Measurements from ENCODE around the gene DYRK2.

- TF ChIP-seq, protein P1, sequence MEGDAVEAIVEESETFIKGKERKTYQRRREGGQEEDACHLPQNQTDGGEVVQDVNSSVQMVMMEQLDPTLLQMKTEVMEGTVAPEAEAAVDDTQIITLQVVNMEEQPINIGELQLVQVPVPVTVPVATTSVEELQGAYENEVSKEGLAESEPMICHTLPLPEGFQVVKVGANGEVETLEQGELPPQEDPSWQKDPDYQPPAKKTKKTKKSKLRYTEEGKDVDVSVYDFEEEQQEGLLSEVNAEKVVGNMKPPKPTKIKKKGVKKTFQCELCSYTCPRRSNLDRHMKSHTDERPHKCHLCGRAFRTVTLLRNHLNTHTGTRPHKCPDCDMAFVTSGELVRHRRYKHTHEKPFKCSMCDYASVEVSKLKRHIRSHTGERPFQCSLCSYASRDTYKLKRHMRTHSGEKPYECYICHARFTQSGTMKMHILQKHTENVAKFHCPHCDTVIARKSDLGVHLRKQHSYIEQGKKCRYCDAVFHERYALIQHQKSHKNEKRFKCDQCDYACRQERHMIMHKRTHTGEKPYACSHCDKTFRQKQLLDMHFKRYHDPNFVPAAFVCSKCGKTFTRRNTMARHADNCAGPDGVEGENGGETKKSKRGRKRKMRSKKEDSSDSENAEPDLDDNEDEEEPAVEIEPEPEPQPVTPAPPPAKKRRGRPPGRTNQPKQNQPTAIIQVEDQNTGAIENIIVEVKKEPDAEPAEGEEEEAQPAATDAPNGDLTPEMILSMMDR (IDR thresholded peaks at IDR 0.05 in 2 of 3, conservative IDR thresholded peaks at IDR 0.05 in 1 of 3; ENCODE audit: control insufficient read depth in 2 of 3, extremely low read depth in 1 of 3, insufficient read depth in 1 of 3, low read depth in 3 of 3, low read length in 3 of 3): no peak
- TF ChIP-seq PRDM15 (CRISPR knock-in tag; IDR thresholded peaks at IDR 0.05) (no peak), ESRRA (IDR thresholded peaks at IDR 0.05; ENCODE audit: low read length) (no peak), POLR2A (IDR thresholded peaks at IDR 0.05; ENCODE audit: low read depth, low read length) (no peak), EZH2 (IDR thresholded peaks at IDR 0.05; ENCODE audit: borderline replicate concordance, control insufficient read depth, low read depth, low read length) (no peak), TBL1XR1 (IDR thresholded peaks at IDR 0.05; ENCODE audit: low read depth, low read length) (no peak), MYC (IDR thresholded peaks at IDR 0.05; ENCODE audit: insufficient read depth, insufficient read length, insufficient replicate concordance, low read length, severe bottlenecking) (no peak), STAT1 (conservative IDR thresholded peaks at IDR 0.05) (no peak), ZBTB33 (IDR thresholded peaks at IDR 0.05) (no peak), RAD21 (IDR thresholded peaks at IDR 0.05; ENCODE audit: insufficient read depth, low read depth, low read length) (no peak), MAX (IDR thresholded peaks at IDR 0.05; ENCODE audit: low read depth, low read length) (no peak)
These were observed 23.3 kb downstream of the DYRK2 start for GRCh38 chr12:67671892-67672291.
